Measurements from ENCODE around the gene ZNF232.
A peak's percentile ranks its signal among the peaks of the same experiment; 100 is the strongest.
"Not testable (repeated sequence)": the region's sequence is repeated elsewhere in the genome, so short reads cannot be mapped to it uniquely, and the experiment has no call there.

Gene ZNF232

DNA sequence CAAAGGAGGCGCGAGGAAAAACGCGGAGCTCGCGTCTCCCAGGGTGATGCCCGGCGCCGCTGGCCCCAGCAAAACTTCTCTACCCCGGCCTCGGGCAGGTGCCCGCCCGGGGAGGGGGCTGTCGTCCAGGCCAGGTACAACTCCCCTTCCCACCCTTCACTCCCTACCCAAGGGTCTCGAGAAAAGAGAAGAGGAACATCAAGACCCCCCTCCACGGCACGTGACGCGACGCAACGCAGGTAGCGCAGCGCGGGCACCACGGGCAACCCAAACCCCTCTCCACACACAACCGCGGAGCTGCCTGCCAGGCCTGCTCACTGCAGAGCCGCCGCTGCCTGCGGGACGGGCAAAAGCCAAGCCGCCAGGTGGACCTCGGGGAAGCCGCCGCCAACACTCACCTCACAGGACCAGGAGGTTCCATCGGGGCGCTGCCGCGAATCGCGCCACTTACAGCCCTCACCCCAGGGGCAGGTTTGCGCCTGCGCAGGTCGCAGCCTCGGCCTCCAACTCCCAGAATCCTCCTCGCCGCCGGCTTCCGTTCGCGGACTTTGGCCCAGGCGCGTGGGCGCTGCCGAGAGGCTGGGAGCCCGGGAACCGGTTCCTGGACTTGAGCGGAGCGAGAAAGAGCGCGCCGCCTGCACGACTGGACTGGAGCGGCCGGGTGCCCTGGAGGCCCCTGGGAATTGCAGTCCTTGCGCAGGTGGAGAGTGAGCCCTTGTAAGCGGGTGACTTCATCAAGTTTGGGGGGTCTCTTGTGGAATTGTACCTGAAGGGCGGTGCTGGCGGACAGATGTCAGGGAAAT lies at the start of gene ZNF232:
Gene ZNF232, minus strand, starts transcription at position 477 of the 803 bp plus-strand sequence. Its CDS starts 56 bp downstream, at position 421.
- H3K4me3 ChIP-seq (ENCODE audit: low read length) = peak within 1 kb of the TSS; percentile 76
- peak within 1 kb of the TSS; percentile 70 for H3K27ac ChIP-seq (ENCODE audit: low read length)
- H3K27me3 ChIP-seq (ENCODE audit: control insufficient read depth, insufficient read depth, low read length) = no peaks in the 10 kb centered on the region
- H3K9me3 ChIP-seq (ENCODE audit: control insufficient read depth, low read depth, low read length) = no peaks in the 10 kb centered on the region
- H3K36me3 ChIP-seq (ENCODE audit: control insufficient read depth, low read depth, low read length) = peaks cover 33% of the 10 kb centered on the region
- H3K9ac ChIP-seq (ENCODE audit: low read length) = peak within 1 kb of the TSS; percentile 96
- H3K4me1 ChIP-seq (ENCODE audit: control insufficient read depth, low read depth, low read length) = peaks cover 7% of the 10 kb centered on the region

DNA sequence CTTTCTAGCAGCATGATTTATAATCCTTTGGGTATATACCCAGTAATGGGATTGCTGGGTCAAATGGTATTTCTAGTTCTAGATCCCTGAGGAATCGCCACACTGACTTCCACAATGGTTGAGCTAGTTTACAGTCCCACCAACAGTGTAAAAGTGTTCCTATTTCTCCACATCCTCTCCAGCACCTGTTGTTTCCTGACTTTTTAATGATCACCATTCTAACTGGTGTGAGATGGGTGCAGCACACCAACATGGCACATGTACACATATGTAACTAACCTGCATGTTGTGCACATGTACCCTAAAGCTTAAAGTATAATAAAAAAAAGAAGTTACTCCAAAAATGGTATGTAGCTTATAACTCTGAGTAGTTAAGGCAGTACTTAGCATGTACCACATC lies 49.0 kb upstream of the ZNF232 start:
- H3K9me3 ChIP-seq (ENCODE audit: control insufficient read depth, low read depth, low read length); H3K36me3 ChIP-seq (ENCODE audit: control insufficient read depth, low read depth, low read length); H3K4me1 ChIP-seq (ENCODE audit: control insufficient read depth, low read depth, low read length); H3K27ac ChIP-seq (ENCODE audit: low read length); H3K27me3 ChIP-seq (ENCODE audit: control insufficient read depth, insufficient read depth, low read length); H3K4me3 ChIP-seq (ENCODE audit: low read length); H3K9ac ChIP-seq (ENCODE audit: low read length): not testable (repeated sequence)

DNA sequence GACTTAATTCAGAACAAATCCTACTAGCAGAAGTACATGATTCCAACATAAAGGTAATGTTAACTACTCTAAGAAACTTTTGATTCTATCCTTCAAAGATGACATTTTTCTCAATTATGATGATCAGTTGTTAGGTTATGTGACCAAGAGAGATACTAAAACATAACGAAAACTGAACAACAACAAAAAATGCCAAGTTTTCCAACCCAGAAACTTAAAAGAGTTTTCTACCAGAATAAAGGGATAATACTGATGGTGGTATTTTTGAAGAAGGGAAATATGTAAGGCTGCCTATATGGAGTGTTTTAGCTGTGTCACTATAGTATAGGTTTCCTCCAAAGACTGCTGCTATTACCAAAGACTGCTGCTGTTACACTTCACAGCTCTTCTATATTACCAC lies 34.4 kb upstream of the ZNF232 start:
- H3K4me1 ChIP-seq (ENCODE audit: control insufficient read depth, low read depth, low read length); H3K4me3 ChIP-seq (ENCODE audit: low read length); H3K9ac ChIP-seq (ENCODE audit: low read length); H3K27ac ChIP-seq (ENCODE audit: low read length); H3K27me3 ChIP-seq (ENCODE audit: control insufficient read depth, insufficient read depth, low read length); H3K36me3 ChIP-seq (ENCODE audit: control insufficient read depth, low read depth, low read length); H3K9me3 ChIP-seq (ENCODE audit: control insufficient read depth, low read depth, low read length): not testable (repeated sequence)

DNA sequence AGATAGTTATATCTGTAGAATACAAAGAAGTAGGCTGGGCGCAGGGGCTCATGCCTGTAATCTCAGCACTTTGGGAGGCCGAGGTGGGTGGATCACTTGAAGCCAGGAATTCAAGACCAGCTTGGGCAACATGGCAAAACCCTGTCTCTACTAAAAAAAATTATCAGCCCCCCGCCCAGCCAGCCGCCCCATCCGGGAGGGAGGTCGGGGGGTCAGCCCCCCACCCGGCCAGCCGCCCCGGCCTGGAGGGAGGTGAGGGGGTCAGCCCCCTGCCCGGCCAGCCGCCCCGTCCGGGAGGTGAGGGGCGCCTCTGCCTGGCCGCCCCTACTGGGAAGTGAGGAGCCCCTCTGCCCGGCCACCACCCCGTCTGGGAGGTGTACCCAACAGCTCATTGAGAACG lies 31.2 kb upstream of the ZNF232 start:
- H3K36me3 ChIP-seq (ENCODE audit: control insufficient read depth, low read depth, low read length); H3K9ac ChIP-seq (ENCODE audit: low read length); H3K4me1 ChIP-seq (ENCODE audit: control insufficient read depth, low read depth, low read length); H3K9me3 ChIP-seq (ENCODE audit: control insufficient read depth, low read depth, low read length); H3K27ac ChIP-seq (ENCODE audit: low read length); H3K27me3 ChIP-seq (ENCODE audit: control insufficient read depth, insufficient read depth, low read length); H3K4me3 ChIP-seq (ENCODE audit: low read length): not testable (repeated sequence)

DNA sequence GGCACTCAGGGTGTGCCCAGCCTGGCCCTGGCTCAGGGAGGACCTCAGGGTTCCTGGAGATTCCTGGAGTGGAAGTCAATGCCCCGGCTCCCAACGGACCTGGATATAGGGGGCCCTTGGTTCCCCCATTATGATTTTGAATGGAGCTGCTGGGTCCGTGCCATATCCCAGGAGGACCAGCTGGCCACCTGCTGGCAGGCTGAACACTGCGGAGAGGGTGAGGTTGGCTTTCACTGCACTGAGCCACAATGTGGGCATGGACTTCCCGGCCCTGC lies 27.7 kb upstream of the ZNF232 start:
- H3K9ac ChIP-seq (ENCODE audit: low read length) = no peak overlapping the region
- no peaks in the 10 kb centered on the region for H3K36me3 ChIP-seq (ENCODE audit: control insufficient read depth, low read depth, low read length)
- H3K4me3 ChIP-seq (ENCODE audit: low read length) = no peak overlapping the region
- H3K4me1 ChIP-seq (ENCODE audit: control insufficient read depth, low read depth, low read length) = no peaks in the 10 kb centered on the region
- H3K9me3 ChIP-seq (ENCODE audit: control insufficient read depth, low read depth, low read length) = no peaks in the 10 kb centered on the region
- H3K27ac ChIP-seq (ENCODE audit: low read length) = no peak overlapping the region
- H3K27me3 ChIP-seq (ENCODE audit: control insufficient read depth, insufficient read depth, low read length) = no peaks in the 10 kb centered on the region

DNA sequence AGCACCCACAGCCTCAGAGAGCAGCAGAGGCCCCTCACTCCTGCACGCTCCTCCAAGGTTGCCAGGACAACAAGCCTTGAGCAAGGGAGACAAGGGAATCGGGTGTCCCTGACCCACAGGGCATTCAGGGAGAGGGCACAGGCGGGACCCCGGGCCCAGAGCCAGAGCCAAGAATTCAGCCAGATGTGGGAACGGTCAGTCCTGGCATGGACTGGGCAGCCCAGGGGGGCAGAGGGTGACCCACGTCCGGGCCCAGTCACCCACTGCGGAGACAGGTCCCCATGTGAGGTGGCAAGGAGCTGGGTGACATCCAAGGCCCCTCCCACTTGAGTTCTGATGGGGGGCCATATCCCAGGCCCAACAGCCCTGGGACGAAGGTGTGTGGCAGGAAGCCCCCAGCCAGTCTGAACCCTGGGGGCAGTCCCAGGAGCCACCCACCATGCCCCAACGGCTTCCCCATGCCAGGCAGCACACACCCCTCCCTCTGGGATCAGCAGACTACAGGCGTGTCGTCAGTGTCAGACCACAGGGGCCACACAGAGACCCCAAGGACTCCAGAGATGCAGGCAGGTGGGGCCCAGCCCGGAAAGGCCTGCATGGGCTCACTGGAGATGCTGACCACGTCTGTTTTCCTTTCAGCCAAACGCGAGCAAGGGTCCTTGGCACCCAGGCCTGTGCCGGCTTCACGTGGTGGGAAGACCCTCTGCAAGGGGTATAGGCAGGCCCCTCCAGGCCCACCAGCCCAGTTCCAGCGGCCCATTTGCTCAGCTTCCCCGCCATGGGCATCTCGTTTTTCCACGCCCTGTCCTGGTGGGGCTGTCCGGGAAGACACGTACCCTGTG lies 27.2 kb upstream of the ZNF232 start:
- no peaks in the 10 kb centered on the region for H3K36me3 ChIP-seq (ENCODE audit: control insufficient read depth, low read depth, low read length)
- no peaks in the 10 kb centered on the region for H3K9me3 ChIP-seq (ENCODE audit: control insufficient read depth, low read depth, low read length)

DNA sequence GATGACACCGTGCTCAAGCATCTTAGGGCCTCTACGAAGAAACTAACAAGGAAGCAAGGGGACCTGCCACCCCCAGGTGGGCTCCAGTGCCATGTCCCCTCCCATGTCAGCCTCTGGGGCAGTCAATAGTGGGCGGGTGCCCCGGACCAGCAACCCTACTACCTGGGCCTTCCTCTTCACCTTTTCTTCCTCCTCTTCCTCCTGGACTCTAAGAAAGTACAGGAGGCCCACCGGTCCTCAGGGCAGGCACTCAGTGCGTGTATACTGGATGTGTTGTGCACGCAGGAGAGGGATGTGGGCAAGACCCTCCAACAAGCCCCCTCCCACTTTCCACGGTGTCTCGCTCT lies 26.5 kb upstream of the ZNF232 start:
- not testable (repeated sequence) for H3K9ac ChIP-seq (ENCODE audit: low read length); H3K4me3 ChIP-seq (ENCODE audit: low read length); H3K27me3 ChIP-seq (ENCODE audit: control insufficient read depth, insufficient read depth, low read length); H3K36me3 ChIP-seq (ENCODE audit: control insufficient read depth, low read depth, low read length); H3K4me1 ChIP-seq (ENCODE audit: control insufficient read depth, low read depth, low read length); H3K9me3 ChIP-seq (ENCODE audit: control insufficient read depth, low read depth, low read length); H3K27ac ChIP-seq (ENCODE audit: low read length)

More for the DNA sequence above, 27.2 kb upstream of the ZNF232 start:
- Histone ChIP-seq H3K4me3 (ENCODE audit: low read length) (no peak overlapping the region), H3K4me1 (ENCODE audit: control insufficient read depth, low read depth, low read length) (no peaks in the 10 kb centered on the region), H3K9ac (ENCODE audit: low read length) (no peak overlapping the region), H3K27me3 (ENCODE audit: control insufficient read depth, insufficient read depth, low read length) (no peaks in the 10 kb centered on the region), H3K27ac (ENCODE audit: low read length) (no peak overlapping the region)

DNA sequence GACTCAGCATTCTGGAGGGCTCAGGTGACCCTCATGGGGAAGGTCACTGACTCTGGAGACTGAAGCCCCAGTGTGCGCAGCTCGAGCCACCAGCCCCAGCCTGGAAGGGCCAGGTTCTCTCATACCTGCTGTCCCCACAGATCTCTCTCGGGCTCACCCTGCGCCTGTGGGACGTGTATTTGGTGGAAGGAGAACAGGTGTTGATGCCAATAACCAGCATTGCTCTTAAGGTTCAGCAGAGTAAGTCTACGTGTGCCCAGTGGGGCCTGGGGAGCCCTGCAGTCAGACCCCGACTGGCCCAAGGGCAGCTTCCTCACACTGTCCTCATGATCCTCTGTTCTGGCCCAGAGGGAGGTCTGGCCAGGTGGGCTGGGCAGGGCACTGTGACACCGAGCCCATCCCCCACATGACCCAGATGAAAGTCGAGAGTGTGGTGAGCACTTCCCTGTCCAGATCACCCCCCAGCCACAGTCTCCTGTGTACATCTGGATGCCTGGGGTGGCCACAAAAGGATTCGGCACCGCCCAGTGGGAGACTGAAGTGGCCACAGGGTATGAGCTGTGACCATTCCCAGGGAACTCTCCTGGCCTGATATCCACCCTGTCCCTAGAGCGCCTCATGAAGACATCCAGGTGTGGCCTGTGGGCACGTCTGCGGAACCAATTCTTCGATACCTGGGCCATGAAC lies 26.0 kb upstream of the ZNF232 start:
- not testable (repeated sequence) for H3K4me1 ChIP-seq (ENCODE audit: control insufficient read depth, low read depth, low read length); H3K27ac ChIP-seq (ENCODE audit: low read length); H3K9me3 ChIP-seq (ENCODE audit: control insufficient read depth, low read depth, low read length); H3K9ac ChIP-seq (ENCODE audit: low read length); H3K27me3 ChIP-seq (ENCODE audit: control insufficient read depth, insufficient read depth, low read length); H3K36me3 ChIP-seq (ENCODE audit: control insufficient read depth, low read depth, low read length); H3K4me3 ChIP-seq (ENCODE audit: low read length)

DNA sequence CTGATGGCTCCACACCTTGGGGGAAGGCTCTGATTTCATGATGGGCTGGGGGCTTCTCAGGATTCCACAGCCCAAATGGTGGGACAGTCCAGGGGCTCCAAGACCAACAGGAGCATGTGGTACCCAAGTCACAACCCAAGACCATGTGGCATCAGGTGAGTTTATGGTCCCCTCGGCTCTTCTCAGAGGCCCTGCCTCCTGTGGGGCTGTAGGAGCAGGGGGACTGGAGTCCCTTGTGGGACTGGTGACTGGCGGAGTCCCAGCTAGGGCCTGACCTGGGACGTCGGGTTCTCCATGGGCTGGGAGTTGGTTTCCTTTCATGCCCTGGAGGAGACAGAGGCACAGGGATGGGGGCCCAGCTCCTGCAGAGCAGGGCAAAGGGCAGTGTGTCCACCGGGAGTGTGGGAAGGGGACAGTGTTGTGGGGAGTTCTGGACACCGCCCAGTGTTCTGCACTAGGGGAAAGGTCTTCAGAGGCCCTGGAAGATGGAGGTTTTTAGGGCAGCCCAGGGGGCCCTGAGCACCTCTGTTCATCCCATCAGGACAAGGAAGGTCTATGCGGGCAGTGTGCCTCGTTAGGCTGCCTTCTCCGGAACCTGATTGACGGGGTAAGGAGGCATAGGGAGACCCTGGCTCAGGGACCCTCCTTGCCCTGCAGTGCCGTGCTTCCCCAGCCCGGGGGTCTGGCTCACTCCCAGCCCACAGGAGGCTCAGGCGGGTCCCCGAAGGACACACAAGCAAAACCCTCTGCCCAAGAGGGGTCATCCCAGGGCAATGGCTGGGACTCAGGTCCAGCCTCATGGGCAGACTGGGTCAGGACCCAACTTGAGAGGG lies 25.1 kb upstream of the ZNF232 start:
- not testable (repeated sequence) for H3K27me3 ChIP-seq (ENCODE audit: control insufficient read depth, insufficient read depth, low read length); H3K9me3 ChIP-seq (ENCODE audit: control insufficient read depth, low read depth, low read length); H3K4me1 ChIP-seq (ENCODE audit: control insufficient read depth, low read depth, low read length); H3K36me3 ChIP-seq (ENCODE audit: control insufficient read depth, low read depth, low read length); H3K27ac ChIP-seq (ENCODE audit: low read length); H3K9ac ChIP-seq (ENCODE audit: low read length); H3K4me3 ChIP-seq (ENCODE audit: low read length)

DNA sequence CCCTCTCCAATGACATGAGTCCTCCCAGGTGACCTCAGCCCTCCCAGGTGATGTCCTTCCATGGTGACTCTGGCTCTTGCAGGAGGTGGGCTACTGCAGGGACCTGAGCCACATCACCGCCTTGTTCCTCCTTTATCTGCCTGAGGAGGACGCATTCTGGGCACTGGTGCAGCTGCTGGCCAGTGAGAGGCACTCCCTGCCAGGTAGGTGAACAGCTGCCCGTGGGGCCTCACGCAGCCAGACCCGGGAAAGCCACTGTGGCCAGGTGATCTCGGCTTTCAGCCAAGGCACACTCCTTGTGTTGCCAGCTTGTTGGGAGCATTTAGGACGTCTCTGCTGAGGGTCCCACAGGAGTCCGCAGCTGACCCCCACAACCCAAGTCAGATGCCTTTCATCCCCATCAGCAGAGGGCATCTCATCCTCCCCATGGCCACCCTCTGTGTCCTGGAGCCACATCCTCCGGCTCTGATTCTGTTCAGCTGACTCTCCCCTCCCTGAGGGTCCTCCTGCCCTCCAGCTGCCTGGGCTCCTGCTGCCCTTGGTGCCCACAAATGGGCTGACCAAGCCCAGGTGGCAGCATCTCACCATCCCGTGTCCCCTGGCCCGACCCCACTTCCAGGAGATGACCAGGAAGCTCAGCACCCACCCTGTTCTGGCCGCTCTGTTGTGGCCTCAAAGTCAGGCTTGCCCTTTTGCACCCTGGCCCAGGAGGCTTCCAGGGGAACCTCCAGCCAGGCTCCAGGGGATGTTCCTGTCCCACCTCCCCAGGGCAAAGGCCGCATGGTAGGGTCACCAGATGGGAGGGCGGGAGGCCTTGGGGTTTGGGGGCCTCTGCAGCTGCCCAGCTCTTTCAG lies 24.3 kb upstream of the ZNF232 start:
- Histone ChIP-seq H3K36me3 (ENCODE audit: control insufficient read depth, low read depth, low read length) (no peaks in the 10 kb centered on the region), H3K27ac (ENCODE audit: low read length) (no peak overlapping the region), H3K4me1 (ENCODE audit: control insufficient read depth, low read depth, low read length) (no peaks in the 10 kb centered on the region), H3K9me3 (ENCODE audit: control insufficient read depth, low read depth, low read length) (no peaks in the 10 kb centered on the region), H3K27me3 (ENCODE audit: control insufficient read depth, insufficient read depth, low read length) (no peaks in the 10 kb centered on the region), H3K4me3 (ENCODE audit: low read length) (no peak overlapping the region), H3K9ac (ENCODE audit: low read length) (no peak overlapping the region)

All from iPS-18a (cell line).